Activated CD4-positive, alpha-beta T cell treated with anti-CD3 and anti-CD28 coated beads, Interleukin-2, amount 10 ng/mL, durations not matched to agents 24 days and 14 days (primary cell): ENCODE data around the gene NEO1. TPM values are rescaled to one million over a fixed set of nuclear protein-coding genes. Genes with fewer than 3 reads are reported as not detected.

Experiments
- DNase-seq: peaks from one replicate; pipeline ENCODE4 v3.0.0; 2022
- H3K27ac Mint-ChIP-seq: one replicate; pipeline ENCODE4 v1.8.0; 2022; ENCODE audit warnings: mild to moderate bottlenecking, mixed read lengths
- H3K27me3 Mint-ChIP-seq: one replicate; pipeline ENCODE4 v1.8.0; 2022; ENCODE audit warnings: mixed read lengths
- H3K36me3 Mint-ChIP-seq: one replicate; pipeline ENCODE4 v1.8.0; 2022; ENCODE audit warnings: low read depth, mild to moderate bottlenecking, mixed read lengths
- H3K4me1 Mint-ChIP-seq: one replicate; pipeline ENCODE4 v1.8.0; 2021; ENCODE audit warnings: mixed read lengths
- H3K4me3 Mint-ChIP-seq: one replicate; pipeline ENCODE4 v1.8.0; 2022; ENCODE audit warnings: mild to moderate bottlenecking, moderate library complexity, mixed read lengths
- H3K9me3 Mint-ChIP-seq: one replicate; pipeline ENCODE4 v1.8.0; 2021; ENCODE audit warnings: mixed read lengths
- intact Hi-C: fragments of 100-400 bp; cut with micrococcal nuclease; formaldehyde crosslinking; loops from one replicate; pipeline ENCODE4 v1.15.1; 2023
- total RNA-seq: library from RNA; stranded (reverse); gene quantifications from 2 replicates; pipeline ENCODE4 v1.2.3, GENCODE V29; 2022

Gene NEO1
- total RNA-seq, 1 donor from 2014 or later = 5.8 TPM

DNA sequence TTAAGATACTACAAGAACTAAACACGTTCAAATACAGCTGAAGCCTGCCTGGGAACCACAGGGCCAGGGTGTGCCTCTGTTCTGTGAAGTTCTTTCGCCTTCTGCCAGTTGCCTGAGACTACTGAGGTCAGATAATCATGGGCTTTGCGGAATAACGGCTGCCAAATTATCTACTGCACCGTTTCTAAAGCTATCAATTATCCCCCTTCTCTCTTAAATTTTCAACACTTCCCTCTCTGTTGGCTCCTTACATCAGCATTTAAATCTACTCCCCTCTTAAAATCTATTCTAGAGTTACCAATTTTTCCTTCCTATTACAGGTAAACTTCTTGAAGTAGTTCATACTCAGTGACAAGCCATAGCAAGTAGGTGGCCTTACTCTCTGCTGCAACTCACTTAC lies 6.2 kb upstream of the NEO1 start:
- Mint-ChIP-seq H3K27ac (no peak overlapping the region), H3K27me3 (peaks cover 36% of the 10 kb centered on the region), H3K36me3 (no peaks in the 10 kb centered on the region), H3K4me1 (peaks cover 1% of the 10 kb centered on the region), H3K4me3 (no peak overlapping the region), H3K9me3 (no peaks in the 10 kb centered on the region)
- DNase-seq = no peak
- intact Hi-C loops = no loop called here

DNA sequence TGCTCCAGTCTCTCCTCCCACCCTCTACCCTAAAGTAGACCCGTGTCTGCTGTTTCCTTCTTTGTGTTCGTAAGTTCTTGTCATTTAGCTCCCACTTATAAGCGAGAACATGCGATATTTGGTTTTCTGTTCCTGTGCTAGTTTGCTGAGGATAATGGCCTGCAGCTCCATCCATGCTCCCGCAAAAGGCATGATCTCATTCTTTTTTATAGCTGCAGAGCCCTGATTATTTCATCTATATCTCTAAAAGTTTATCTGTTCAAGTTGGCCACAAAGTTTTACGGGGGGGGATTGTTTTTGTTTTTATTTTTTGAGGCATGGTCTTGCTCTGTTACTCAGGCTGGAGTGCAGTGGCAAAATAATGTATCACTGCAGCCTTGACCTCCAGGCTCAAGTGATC lies 4.4 kb upstream of the NEO1 start:
- DNase-seq = no peak
- H3K9me3 Mint-ChIP-seq = no peaks in the 10 kb centered on the region
- no peak overlapping the region for H3K27ac Mint-ChIP-seq
- H3K4me3 Mint-ChIP-seq = no peak overlapping the region
- H3K27me3 Mint-ChIP-seq = peaks cover 37% of the 10 kb centered on the region
- peaks cover 2% of the 10 kb centered on the region for H3K4me1 Mint-ChIP-seq
- intact Hi-C loops = no loop called here
- no peaks in the 10 kb centered on the region for H3K36me3 Mint-ChIP-seq

DNA sequence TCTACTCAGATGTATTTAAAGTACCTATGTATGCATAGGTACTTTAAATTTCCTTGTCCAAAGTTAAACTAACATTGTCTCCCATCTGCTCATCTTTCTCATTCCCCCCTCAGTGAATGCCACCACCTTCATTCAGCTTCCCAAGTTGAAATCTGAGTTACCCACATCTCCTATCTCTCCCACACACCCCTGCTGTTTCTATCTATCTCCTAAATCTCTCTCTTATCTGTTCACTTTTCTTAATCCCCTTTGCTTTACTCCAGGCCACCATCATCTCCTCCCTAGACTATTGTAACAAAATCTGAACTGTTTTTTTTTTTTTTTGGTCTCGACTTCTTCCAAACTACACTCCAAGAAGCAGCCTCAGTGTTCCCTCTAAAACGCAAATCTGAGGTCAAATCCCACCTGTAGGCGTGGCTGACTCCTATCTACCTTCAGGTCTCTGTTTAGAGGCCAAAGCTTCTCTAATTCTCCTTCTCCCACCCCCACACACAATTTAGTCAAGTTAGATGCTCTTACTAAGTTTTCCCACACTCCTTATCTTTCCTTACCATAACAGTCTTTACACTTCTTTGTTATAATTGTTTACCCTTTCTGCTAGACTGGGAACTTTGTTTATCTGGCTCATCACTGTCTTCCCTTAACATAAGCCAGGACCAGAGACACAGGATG lies 3.5 kb upstream of the NEO1 start:
- Mint-ChIP-seq H3K4me1 (peaks cover 7% of the 10 kb centered on the region), H3K27ac (no peak overlapping the region), H3K9me3 (no peaks in the 10 kb centered on the region), H3K4me3 (no peak overlapping the region), H3K36me3 (no peaks in the 10 kb centered on the region), H3K27me3 (peaks cover 43% of the 10 kb centered on the region)
- intact Hi-C loops = no loop called here
- no peak for DNase-seq

DNA sequence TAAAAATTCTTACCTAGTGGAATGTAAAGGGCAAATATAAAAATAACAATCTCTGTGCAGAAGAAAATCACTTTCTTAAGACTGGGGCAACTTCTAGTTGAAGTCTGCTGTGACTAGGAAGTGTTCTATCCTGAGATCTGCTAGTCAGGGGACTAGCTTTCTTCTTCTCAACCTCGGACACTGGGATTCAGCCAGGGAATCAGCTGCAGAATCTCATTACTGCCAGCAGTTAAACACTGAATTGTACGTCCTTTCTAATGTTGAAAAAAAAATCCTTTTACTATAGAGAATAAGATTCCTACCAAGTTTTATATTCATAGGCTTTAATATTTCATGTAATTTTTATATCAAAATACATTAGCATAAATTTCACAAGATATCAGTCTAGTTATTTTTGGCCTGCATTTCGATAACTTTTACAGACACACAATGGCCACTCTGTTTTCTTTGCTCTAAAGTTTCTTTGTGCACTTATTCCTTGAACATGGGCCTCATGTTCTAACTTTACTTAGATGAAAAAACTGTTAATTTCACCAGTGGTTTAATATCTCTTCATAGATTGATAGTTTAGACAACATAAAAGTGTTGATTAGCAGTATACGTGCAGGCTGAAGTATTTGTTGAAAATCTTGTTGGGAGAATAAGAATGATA lies 2.6 kb upstream of the NEO1 start:
- intact Hi-C loops = no loop called here

DNA sequence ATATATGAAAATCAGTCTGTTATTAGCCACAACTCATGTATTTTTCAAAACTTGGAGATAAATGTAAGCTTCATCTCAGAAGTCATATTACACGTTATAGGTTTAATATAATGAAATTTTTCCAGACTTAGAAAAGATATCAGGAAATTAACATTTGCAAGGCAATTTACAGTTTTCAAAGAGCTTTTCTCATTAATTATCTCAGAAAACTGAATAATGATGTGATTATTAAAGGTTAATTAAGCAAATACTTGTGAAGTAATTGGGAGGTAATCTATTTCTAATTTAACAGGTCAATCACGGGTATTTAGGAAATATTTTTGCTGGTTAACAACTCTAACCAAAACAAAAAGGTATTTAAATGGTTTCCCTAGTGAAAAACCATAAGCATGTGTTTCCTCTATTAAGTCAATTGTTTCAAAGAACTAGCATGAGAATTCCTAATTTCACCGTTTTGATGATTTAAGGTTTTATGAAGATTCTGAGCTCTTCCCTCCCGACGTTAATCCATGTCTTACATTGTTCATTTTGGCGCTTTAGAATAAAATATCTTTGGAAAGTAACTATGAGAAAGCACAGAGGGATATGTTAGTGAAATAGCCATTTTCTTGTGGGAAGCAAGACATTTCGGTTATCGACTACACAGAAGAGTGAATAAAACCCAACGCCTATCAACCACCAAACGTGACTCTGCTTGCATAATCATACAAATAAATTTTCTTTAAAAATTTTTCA lies 1.5 kb upstream of the NEO1 start:
- H3K9me3 Mint-ChIP-seq = no peaks in the 10 kb centered on the region
- H3K36me3 Mint-ChIP-seq = no peaks in the 10 kb centered on the region
- no peak for DNase-seq

More for the DNA sequence above, 2.6 kb upstream of the NEO1 start:
- no peak for DNase-seq
- Mint-ChIP-seq H3K36me3 (no peaks in the 10 kb centered on the region), H3K4me1 (peaks cover 7% of the 10 kb centered on the region), H3K4me3 (no peak overlapping the region), H3K27me3 (peaks cover 43% of the 10 kb centered on the region), H3K27ac (no peak overlapping the region), H3K9me3 (no peaks in the 10 kb centered on the region)

DNA sequence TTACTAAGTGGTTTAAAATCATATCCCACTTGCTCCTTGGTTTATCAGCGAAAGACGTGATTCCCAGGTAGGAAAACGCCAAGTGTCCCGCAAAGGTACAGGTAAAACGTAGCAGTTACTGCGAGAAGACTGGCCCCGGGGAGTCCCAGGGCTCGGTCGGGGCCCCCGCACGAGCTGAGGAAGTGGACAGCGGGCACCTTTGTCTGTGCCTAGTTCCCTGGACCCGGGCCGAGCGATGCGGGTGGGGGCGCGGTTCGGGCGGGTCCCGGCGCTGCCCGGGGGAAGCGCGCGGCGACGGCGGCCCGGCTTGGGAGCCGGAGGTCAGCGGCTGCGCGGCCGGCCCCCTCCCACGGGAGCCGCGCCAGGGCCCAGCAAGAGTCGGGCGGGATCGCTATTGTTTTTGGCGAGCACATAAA lies 864 bp upstream of the NEO1 start:
- DNase-seq = no peak
- Mint-ChIP-seq H3K27me3 (peaks cover 38% of the 10 kb centered on the region), H3K4me3 (peak overlapping the region; percentile 80), H3K27ac (no peak overlapping the region), H3K9me3 (no peaks in the 10 kb centered on the region), H3K36me3 (no peaks in the 10 kb centered on the region), H3K4me1 (peaks cover 7% of the 10 kb centered on the region)
- intact Hi-C loops = no loop called here

More for the DNA sequence above, 1.5 kb upstream of the NEO1 start:
- H3K4me3 Mint-ChIP-seq = peak overlapping the region; percentile 73
- intact Hi-C loops = no loop called here
- H3K27me3 Mint-ChIP-seq = peaks cover 43% of the 10 kb centered on the region
- no peak overlapping the region for H3K27ac Mint-ChIP-seq
- peaks cover 7% of the 10 kb centered on the region for H3K4me1 Mint-ChIP-seq

DNA sequence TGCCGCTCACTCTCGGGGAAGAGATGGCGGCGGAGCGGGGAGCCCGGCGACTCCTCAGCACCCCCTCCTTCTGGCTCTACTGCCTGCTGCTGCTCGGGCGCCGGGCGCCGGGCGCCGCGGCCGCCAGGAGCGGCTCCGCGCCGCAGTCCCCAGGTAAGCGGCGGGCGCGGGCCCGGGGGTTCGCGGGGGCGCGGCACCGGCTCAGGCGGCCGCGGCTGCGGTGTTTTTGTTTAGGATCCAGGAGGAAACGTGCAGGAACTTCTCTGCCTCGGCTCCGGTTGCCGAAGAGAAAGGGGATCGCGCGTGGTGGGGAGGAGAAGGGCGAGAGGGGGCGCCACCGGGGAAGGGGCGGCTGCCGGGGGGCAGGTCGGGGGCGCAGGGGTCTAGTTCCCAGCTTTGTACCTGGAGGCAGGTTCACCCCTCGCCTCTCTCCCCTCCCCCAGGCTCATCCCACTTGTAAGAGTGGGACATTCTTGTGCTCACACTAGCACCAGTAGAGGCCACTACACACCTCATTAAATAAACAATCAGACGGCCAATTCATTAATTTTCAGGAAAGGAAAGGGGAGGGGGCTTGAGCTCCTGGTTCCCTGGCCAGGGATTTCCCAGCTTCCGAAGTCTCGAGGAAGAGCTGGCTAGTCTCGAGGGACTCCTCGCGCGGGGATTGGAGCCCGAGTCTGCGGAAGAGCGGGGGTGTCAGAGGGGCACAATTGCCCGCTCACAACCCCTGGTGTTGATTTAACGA lies 562 bp downstream of the NEO1 start:
- intact Hi-C loops = no loop called here
- DNase-seq = peak; percentile 68
- peak overlapping the region; percentile 78 for H3K4me3 Mint-ChIP-seq
- peaks cover 7% of the 10 kb centered on the region for H3K4me1 Mint-ChIP-seq
- peaks cover 34% of the 10 kb centered on the region for H3K27me3 Mint-ChIP-seq
- H3K9me3 Mint-ChIP-seq = no peaks in the 10 kb centered on the region
- H3K36me3 Mint-ChIP-seq = no peaks in the 10 kb centered on the region
- no peak overlapping the region for H3K27ac Mint-ChIP-seq

DNA sequence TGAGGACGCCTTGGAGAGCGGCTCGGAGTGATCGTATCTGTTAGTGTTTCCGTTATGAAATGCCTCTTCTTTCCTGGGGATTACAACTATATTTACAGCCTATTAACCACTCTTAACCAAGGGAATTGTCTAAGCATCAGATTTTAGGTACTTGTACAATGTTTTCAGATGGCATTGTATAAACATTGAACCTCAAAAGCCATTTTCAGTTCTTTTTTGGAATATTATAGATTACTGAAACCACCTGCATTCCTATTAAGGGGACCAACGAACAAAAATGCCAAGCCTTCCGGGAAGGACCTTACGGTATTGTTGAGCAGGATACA lies 1.1 kb downstream of the NEO1 start:
- intact Hi-C loops = no loop called here
- Mint-ChIP-seq H3K36me3 (no peaks in the 10 kb centered on the region), H3K4me1 (peaks cover 7% of the 10 kb centered on the region), H3K9me3 (no peaks in the 10 kb centered on the region), H3K27ac (no peak overlapping the region), H3K4me3 (peak overlapping the region; percentile 78), H3K27me3 (peaks cover 34% of the 10 kb centered on the region)
- no peak for DNase-seq

DNA sequence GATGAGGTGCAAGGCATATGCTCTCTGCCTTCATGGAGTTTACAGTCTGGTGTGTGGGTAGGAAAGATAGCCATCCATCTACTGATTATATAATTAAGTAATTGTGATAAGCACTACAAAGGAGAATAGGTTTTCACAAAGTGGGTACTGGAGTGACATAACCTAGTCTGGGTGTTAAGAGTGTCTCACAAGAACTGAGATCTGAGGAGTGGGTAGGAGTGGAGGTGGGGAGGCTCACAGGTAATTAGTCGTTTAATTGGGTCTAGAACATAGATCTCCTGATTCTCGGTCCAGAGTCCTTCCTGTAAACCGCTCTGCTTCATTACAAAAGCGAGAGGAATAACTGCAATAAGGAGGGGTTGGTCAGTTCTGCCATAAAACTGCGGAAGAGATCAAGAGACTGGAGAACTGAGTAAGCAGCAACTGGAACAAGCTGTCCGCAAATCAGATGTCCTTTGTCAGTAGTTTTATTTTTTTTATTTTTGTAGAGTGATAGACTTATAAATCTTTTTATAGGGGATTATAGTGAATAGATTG lies 2.2 kb downstream of the NEO1 start:
- DNase-seq = no peak
- Mint-ChIP-seq H3K27ac (no peak overlapping the region), H3K9me3 (no peaks in the 10 kb centered on the region), H3K4me3 (no peak overlapping the region), H3K27me3 (peaks cover 26% of the 10 kb centered on the region), H3K4me1 (peaks cover 7% of the 10 kb centered on the region), H3K36me3 (no peaks in the 10 kb centered on the region)
- intact Hi-C loops = no loop called here

DNA sequence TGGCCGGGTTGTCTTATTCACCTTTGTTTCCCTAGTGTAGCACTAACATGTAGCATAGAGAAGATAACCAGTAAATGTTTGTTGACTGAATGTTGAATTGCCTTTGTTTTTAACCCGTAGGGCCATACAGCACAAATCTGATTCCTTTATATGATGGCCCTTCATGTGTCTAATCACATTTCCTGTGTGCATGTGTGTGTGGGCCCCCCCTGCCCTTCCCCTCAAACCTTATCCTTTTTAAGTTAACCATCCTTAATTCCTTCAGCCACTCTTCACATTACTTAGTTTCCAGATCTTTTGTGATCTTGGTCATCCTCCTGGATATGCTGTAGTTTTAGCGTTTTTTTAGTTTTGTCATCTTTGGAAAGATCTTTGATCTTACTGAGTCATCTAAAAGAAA lies 4.2 kb downstream of the NEO1 start:
- H3K4me3 Mint-ChIP-seq = no peak overlapping the region
- H3K27me3 Mint-ChIP-seq = peaks cover 21% of the 10 kb centered on the region
- no peak overlapping the region for H3K27ac Mint-ChIP-seq
- H3K36me3 Mint-ChIP-seq = no peaks in the 10 kb centered on the region
- no peak for DNase-seq
- no peaks in the 10 kb centered on the region for H3K9me3 Mint-ChIP-seq
- intact Hi-C loops = no loop called here
- peaks cover 5% of the 10 kb centered on the region for H3K4me1 Mint-ChIP-seq

DNA sequence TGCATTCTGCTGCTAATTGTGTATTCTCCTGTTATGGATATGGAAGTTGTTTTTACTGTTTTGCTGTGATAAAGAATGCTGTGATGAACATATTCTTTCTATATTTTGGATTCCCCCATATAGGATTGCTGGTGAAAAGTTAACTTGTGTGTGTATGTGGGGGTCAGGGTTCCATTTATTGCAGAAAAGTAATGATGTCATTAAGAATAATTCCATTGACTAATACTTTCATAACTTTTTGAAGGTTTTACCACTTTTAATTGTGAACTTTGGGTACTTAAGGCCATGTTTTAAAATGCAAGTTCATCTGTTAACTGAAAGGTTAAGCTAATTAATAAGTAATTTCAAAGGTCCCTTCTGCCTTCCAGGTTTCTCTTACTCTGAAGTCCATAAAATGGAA lies 6.2 kb downstream of the NEO1 start:
- peaks cover 23% of the 10 kb centered on the region for H3K27me3 Mint-ChIP-seq
- intact Hi-C loops = no loop called here
- no peaks in the 10 kb centered on the region for H3K4me1 Mint-ChIP-seq
- H3K4me3 Mint-ChIP-seq = no peak overlapping the region
- no peak overlapping the region for H3K27ac Mint-ChIP-seq
- DNase-seq = no peak
- no peaks in the 10 kb centered on the region for H3K36me3 Mint-ChIP-seq
- no peaks in the 10 kb centered on the region for H3K9me3 Mint-ChIP-seq

DNA sequence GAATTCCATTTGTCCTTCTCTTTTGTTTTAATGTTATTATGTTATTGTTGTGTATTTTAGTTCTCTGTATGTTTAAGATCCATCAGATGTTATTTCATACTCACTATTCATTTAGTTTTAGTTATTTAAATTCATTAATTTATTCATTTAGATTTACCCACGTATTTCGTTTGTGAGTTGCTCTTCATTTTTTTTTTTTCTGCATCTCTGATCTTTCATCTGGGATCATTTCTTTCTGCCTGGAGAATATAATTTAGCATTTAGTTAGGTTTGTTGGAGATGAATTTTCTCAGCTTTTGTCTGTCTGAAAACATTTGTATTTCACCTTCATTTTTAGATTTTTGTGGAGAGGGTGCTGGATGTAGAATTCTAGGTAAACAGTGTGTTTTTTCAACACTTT lies 12.9 kb downstream of the NEO1 start:
- DNase-seq = no peak
- intact Hi-C loops = no loop called here
- H3K27ac Mint-ChIP-seq = no peak overlapping the region
- H3K4me1 Mint-ChIP-seq = no peaks in the 10 kb centered on the region
- H3K9me3 Mint-ChIP-seq = no peaks in the 10 kb centered on the region
- no peaks in the 10 kb centered on the region for H3K36me3 Mint-ChIP-seq
- H3K27me3 Mint-ChIP-seq = peaks cover 37% of the 10 kb centered on the region
- no peak overlapping the region for H3K4me3 Mint-ChIP-seq

DNA sequence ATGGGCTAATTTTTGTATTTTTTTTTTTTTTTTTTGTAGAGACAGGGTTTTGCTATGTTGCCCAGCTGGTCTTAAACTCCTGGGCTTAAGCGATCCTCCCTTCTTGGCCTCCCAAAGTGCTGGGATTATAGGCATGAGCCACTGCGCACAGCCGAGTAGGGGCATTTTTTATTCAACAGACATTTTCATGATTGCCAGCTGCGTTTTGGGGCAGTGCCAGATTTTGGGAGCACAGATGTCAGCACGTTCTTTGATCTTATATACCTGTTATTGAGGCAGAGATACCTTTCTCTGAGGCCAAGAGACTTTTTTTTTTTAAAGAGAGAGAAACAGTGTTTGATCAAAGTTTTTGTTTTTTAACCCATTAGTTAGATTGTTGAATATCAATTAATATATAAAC lies 16.8 kb downstream of the NEO1 start:
- no peak for DNase-seq
- no peaks in the 10 kb centered on the region for H3K36me3 Mint-ChIP-seq
- H3K27me3 Mint-ChIP-seq = peaks cover 22% of the 10 kb centered on the region
- intact Hi-C loops = no loop called here
- no peak overlapping the region for H3K27ac Mint-ChIP-seq
- H3K4me3 Mint-ChIP-seq = no peak overlapping the region
- H3K9me3 Mint-ChIP-seq = no peaks in the 10 kb centered on the region
- H3K4me1 Mint-ChIP-seq = no peaks in the 10 kb centered on the region

DNA sequence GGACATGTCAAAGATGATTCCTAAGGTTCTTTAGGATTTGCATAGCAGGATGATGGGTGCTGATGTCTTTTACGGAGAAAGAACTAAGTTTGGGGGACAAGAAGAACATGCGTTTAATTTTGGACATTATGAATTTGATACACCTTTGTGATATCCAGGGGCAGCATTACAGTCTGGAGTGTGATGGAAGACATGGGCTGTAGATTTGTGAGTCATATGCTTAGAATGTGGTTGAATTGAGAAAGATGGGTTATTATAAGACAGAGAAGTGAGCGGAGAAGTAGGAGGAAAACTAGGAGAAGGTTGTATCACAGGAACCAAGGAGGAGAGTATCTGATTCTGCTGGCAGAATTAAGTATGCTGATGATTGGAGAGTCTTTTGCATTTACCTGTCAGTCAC lies 20.6 kb downstream of the NEO1 start:
- Mint-ChIP-seq H3K27me3 (peaks cover 2% of the 10 kb centered on the region), H3K4me1 (no peaks in the 10 kb centered on the region), H3K36me3 (no peaks in the 10 kb centered on the region)

More for the DNA sequence above, 20.6 kb downstream of the NEO1 start:
- Mint-ChIP-seq H3K9me3 (no peaks in the 10 kb centered on the region), H3K4me3 (no peak overlapping the region), H3K27ac (no peak overlapping the region)
- intact Hi-C loops = no loop called here
- DNase-seq = no peak
